HEK293 (cell line): Measurements from ENCODE around the gene SLC66A2.

Experiments
- CTCF ChIA-PET: fragments of 350-600 bp; formaldehyde crosslinking; extraction: SDS; loops from one replicate; lab custom pipeline; 2021; ENCODE audit warnings: antibody characterized with exemption; lab: Yijun Ruan, JAX
- POLR2A ChIA-PET: fragments of 300-600 bp; formaldehyde crosslinking; extraction: SDS; loops from one replicate; lab custom pipeline; 2020; ENCODE audit warnings: antibody characterized with exemption, inconsistent platforms; lab: Yijun Ruan, JAX
- H3K27ac ChIP-seq: fragments of 200-500 bp; sonication (Bioruptor generic); 2 replicates; pipeline ENCODE4 v1.5.1; 2014; ENCODE audit warnings: low read depth, low read length, control low read depth, inconsistent platforms; ENCODE audit errors: extremely low read depth
- H3K36me3 ChIP-seq, 2 experiments: fragments of 200-500 bp in 1 of 2; sonication (Bioruptor generic) in 1 of 2; 1 replicate in 1 of 2; 2 replicates in 1 of 2; pipeline ENCODE4 v1.5.1; 2014 to 2017; ENCODE audit warnings: inconsistent platforms in 2 of 2, low read length in 2 of 2; ENCODE audit not compliant: control insufficient read depth in 2 of 2, insufficient read depth in 1 of 2
- H3K4me1 ChIP-seq: fragments of 200-500 bp; sonication (Bioruptor generic); 2 replicates; pipeline ENCODE4 v1.5.1; 2014; ENCODE audit warnings: mild to moderate bottlenecking, low read length, inconsistent platforms; ENCODE audit not compliant: control insufficient read depth, insufficient read depth
- H3K4me3 ChIP-seq: 2 replicates; pipeline ENCODE4 v1.5.1; 2011; ENCODE audit warnings: low read depth, mild to moderate bottlenecking, control low read depth, low read length, moderate library complexity
- H3K9me3 ChIP-seq: fragments of 200-500 bp; sonication (Bioruptor generic); 2 replicates; pipeline ENCODE4 v1.5.1; 2014; ENCODE audit warnings: low read depth, low read length, inconsistent platforms; ENCODE audit not compliant: control insufficient read depth, insufficient read depth
- FEZF1 ChIP-seq: fragments of 450-650 bp; formaldehyde crosslinking; IDR thresholded peaks from 2 replicates; pipeline ENCODE4 v1.5.1; 2016; ENCODE audit warnings: missing biosample characterization, missing genetic modification characterization
- GLI2 ChIP-seq: fragments of 450-650 bp; formaldehyde crosslinking; IDR thresholded peaks from 2 replicates; pipeline ENCODE4; 2017; ENCODE audit warnings: missing biosample characterization, missing genetic modification characterization, low read depth, borderline replicate concordance
- GLIS2 ChIP-seq: fragments of 450-650 bp; formaldehyde crosslinking; IDR thresholded peaks from 2 replicates; pipeline ENCODE4 v1.5.1; 2016; ENCODE audit warnings: missing biosample characterization, missing genetic modification characterization
- HIC1 ChIP-seq: fragments of 450-650 bp; formaldehyde crosslinking; IDR thresholded peaks from 2 replicates; pipeline ENCODE4 v1.5.1; 2016; ENCODE audit warnings: missing biosample characterization, missing genetic modification characterization
- KLF1 ChIP-seq: fragments of 450-650 bp; formaldehyde crosslinking; IDR thresholded peaks from 2 replicates; pipeline ENCODE4 v1.5.1; 2016; ENCODE audit warnings: missing biosample characterization, missing genetic modification characterization
- MYNN ChIP-seq: fragments of 450-650 bp; formaldehyde crosslinking; IDR thresholded peaks from 2 replicates; pipeline ENCODE4 v1.5.1; 2016; ENCODE audit warnings: missing biosample characterization, missing genetic modification characterization, borderline replicate concordance
- RBAK ChIP-seq: fragments of 450-650 bp; formaldehyde crosslinking; IDR thresholded peaks from 2 replicates; pipeline ENCODE4 v1.5.1; 2016; ENCODE audit warnings: missing biosample characterization, missing genetic modification characterization
- REST ChIP-seq: fragments of 450-650 bp; formaldehyde crosslinking; IDR thresholded peaks from 2 replicates; pipeline ENCODE4 v1.5.1; 2016; ENCODE audit warnings: missing biosample characterization, missing genetic modification characterization
- ZNF10 ChIP-seq: fragments of 450-650 bp; formaldehyde crosslinking; IDR thresholded peaks from 2 replicates; pipeline ENCODE4 v1.5.1; 2017; ENCODE audit warnings: missing biosample characterization, missing genetic modification characterization
- ZNF132 ChIP-seq: fragments of 450-650 bp; formaldehyde crosslinking; IDR thresholded peaks from 2 replicates; pipeline ENCODE4 v1.5.1; 2017; ENCODE audit warnings: missing biosample characterization, missing genetic modification characterization, borderline replicate concordance
- ZNF174 ChIP-seq: fragments of 450-650 bp; formaldehyde crosslinking; IDR thresholded peaks from 2 replicates; pipeline ENCODE4 v1.5.0; 2017; ENCODE audit warnings: missing biosample characterization, mild to moderate bottlenecking, missing genetic modification characterization
- ZNF223 ChIP-seq: fragments of 450-650 bp; formaldehyde crosslinking; IDR thresholded peaks from 2 replicates; pipeline ENCODE4 v1.5.1; 2016; ENCODE audit warnings: missing biosample characterization, missing genetic modification characterization
- ZNF26 ChIP-seq: fragments of 450-650 bp; formaldehyde crosslinking; IDR thresholded peaks from 2 replicates; pipeline ENCODE4 v1.5.1; 2016; ENCODE audit warnings: missing biosample characterization, missing genetic modification characterization
- ZNF341 ChIP-seq: fragments of 450-650 bp; formaldehyde crosslinking; IDR thresholded peaks from 2 replicates; pipeline ENCODE4; 2016; ENCODE audit warnings: low read depth, missing biosample characterization, missing genetic modification characterization
- ZNF529 ChIP-seq: fragments of 450-650 bp; formaldehyde crosslinking; IDR thresholded peaks from 2 replicates; pipeline ENCODE4 v1.5.1; 2017; ENCODE audit warnings: missing genetic modification characterization, missing biosample characterization; ENCODE audit not compliant: insufficient replicate concordance
- ZNF596 ChIP-seq: fragments of 450-650 bp; IDR thresholded peaks from 2 replicates; pipeline ENCODE4 v1.5.0; 2018; ENCODE audit warnings: missing biosample characterization, mild to moderate bottlenecking, missing genetic modification characterization, moderate library complexity
- ZNF785 ChIP-seq: fragments of 450-650 bp; formaldehyde crosslinking; IDR thresholded peaks from 2 replicates; pipeline ENCODE4 v1.5.1; 2016; ENCODE audit warnings: missing biosample characterization, missing genetic modification characterization

The SLC66A2 gene

GRCh38 chr18:79926715-79927606 lies 24.5 kb downstream of the SLC66A2 start (continued):
- TF ChIP-seq ZNF341 (tag by site-specific recombination) (no peak), MYNN (no peak), ZNF174 (no peak), FEZF1 (tag by site-specific recombination) (no peak), ZNF10 (tag by site-specific recombination) (no peak), RBAK (tag by site-specific recombination) (no peak), GLI2 (tag by site-specific recombination) (no peak), KLF1 (tag by site-specific recombination) (no peak)

- Histone ChIP-seq H3K27ac (no peak overlapping the region), H3K4me1 (no peaks in the 10 kb centered on the region), H3K9me3 (no peaks in the 10 kb centered on the region), H3K36me3 (peaks cover 4 to 22% of the 10 kb centered on the region in 2 experiments; a peak in 2 of 3 replicates), H3K4me3 (no peak overlapping the region)
- CTCF ChIA-PET: interaction anchor here (0.7 kb wide), 1 partner anchor 520 kb away, joined by 3 read pairs; no protein-coding TSS in a partner anchor
- TF ChIP-seq ZNF785 (tag by site-specific recombination) (no peak), ZNF529 (tag by site-specific recombination) (no peak), ZNF223 (tag by site-specific recombination) (no peak), HIC1 (tag by site-specific recombination) (no peak), ZNF132 (no peak), ZNF26 (tag by site-specific recombination) (no peak), GLIS2 (no peak), REST (tag by site-specific recombination) (no peak), ZNF596 (no peak)
- POLR2A ChIA-PET: no interaction called here
Measured at GRCh38 chr18:79926306-79926705, 25.1 kb downstream of the SLC66A2 start.
